ENCODE results near the gene B4GALT6.

Gene B4GALT6

GRCh38 chr18:31688606-31689005 lies 4.2 kb upstream of the B4GALT6 start:
- Histone ChIP-seq H3K27me3 (ENCODE audit: insufficient read depth, low read length) (no peaks in the 10 kb centered on the region), H3K9ac (ENCODE audit: low read length) (no peak overlapping the region), H2AFZ (ENCODE audit: insufficient read depth, low read length, poor library complexity) (no peak overlapping the region), H3K79me2 (ENCODE audit: control insufficient read depth, insufficient read depth, low read length, poor library complexity) (peaks cover 5% of the 10 kb centered on the region), H2AK5ac (ENCODE audit: low read length) (no peak overlapping the region), H3K18ac (ENCODE audit: low read length) (no peak overlapping the region), H3K27ac (ENCODE audit: low read depth, low read length) (no peak overlapping the region), H4K91ac (ENCODE audit: low read depth, low read length) (no peak overlapping the region), H3K4me2 (ENCODE audit: low read length) (no peak overlapping the region), H3K79me1 (ENCODE audit: low read length) (peaks cover 9% of the 10 kb centered on the region), H3K23ac (ENCODE audit: low read length) (no peak overlapping the region), H3K4me1 (ENCODE audit: control insufficient read depth in 1 of 2, insufficient read depth in 2 of 2, low read length in 2 of 2) (peaks cover 0 to 12% of the 10 kb centered on the region in 2 experiments), H3K4me3 (ENCODE audit: low read depth, low read length) (no peak overlapping the region), H2BK5ac (ENCODE audit: low read depth, low read length, poor library complexity) (no peak overlapping the region), H4K8ac (ENCODE audit: low read depth, low read length) (no peak overlapping the region), H4K12ac (ENCODE audit: low read depth, low read length) (no peak overlapping the region), H3K4ac (ENCODE audit: low read depth, low read length) (no peak overlapping the region), H3K36me3 (ENCODE audit: control insufficient read depth in 1 of 2, insufficient read depth in 2 of 2, low read length in 2 of 2) (no peaks in the 10 kb centered on the region), H2BK12ac (ENCODE audit: low read length) (no peak overlapping the region), H3K14ac (ENCODE audit: low read length) (no peak overlapping the region), H2BK120ac (ENCODE audit: insufficient read depth, low read length, poor library complexity) (no peak overlapping the region), H3K9me3 (ENCODE audit: insufficient read depth, low read depth, low read length) (no peaks in the 10 kb centered on the region)
- no CpG with 5 or more reads among the region's 2 CpGs for WGBS (ENCODE audit: extremely low coverage, insufficient coverage, insufficient read length)
- DNase-seq: peak; percentile 28 to 71

- no CpG with 5 or more reads among the region's 6 CpGs for WGBS (ENCODE audit: extremely low coverage, insufficient coverage, insufficient read length)
- H3K27ac ChIP-seq (ENCODE audit: low read depth, low read length): no peak overlapping the region
- H3K4me3 ChIP-seq (ENCODE audit: low read depth, low read length): no peak overlapping the region
Measured at GRCh38 chr18:31686986-31687928, 2.9 kb upstream of the B4GALT6 start.

GRCh38 chr18:31686572-31686971 lies 2.2 kb upstream of the B4GALT6 start:
- Histone ChIP-seq H2AFZ (ENCODE audit: insufficient read depth, low read length, poor library complexity) (no peak overlapping the region), H4K91ac (ENCODE audit: low read depth, low read length) (no peak overlapping the region)

More at GRCh38 chr18:31686986-31687928, 2.9 kb upstream of the B4GALT6 start:
- peaks cover 9% of the 10 kb centered on the region for H3K79me1 ChIP-seq (ENCODE audit: low read length)
- no peak overlapping the region for H2AK5ac ChIP-seq (ENCODE audit: low read length)
- no peak overlapping the region for H3K18ac ChIP-seq (ENCODE audit: low read length)
- no peaks in the 10 kb centered on the region for H3K27me3 ChIP-seq (ENCODE audit: insufficient read depth, low read length)
- H3K14ac ChIP-seq (ENCODE audit: low read length): no peak overlapping the region
- H2BK12ac ChIP-seq (ENCODE audit: low read length): no peak overlapping the region
- no peak overlapping the region for H3K23ac ChIP-seq (ENCODE audit: low read length)
- no peak overlapping the region for H4K8ac ChIP-seq (ENCODE audit: low read depth, low read length)
- no peak for DNase-seq
- no peaks in the 10 kb centered on the region for H3K36me3 ChIP-seq (ENCODE audit: control insufficient read depth in 1 of 2, insufficient read depth in 2 of 2, low read length in 2 of 2)
- H4K12ac ChIP-seq (ENCODE audit: low read depth, low read length): no peak overlapping the region
- peaks cover 0 to 12% of the 10 kb centered on the region in 2 experiments for H3K4me1 ChIP-seq (ENCODE audit: control insufficient read depth in 1 of 2, insufficient read depth in 2 of 2, low read length in 2 of 2)
- H3K4ac ChIP-seq (ENCODE audit: low read depth, low read length): no peak overlapping the region
- H4K91ac ChIP-seq (ENCODE audit: low read depth, low read length): no peak overlapping the region
- peaks cover 5% of the 10 kb centered on the region for H3K79me2 ChIP-seq (ENCODE audit: control insufficient read depth, insufficient read depth, low read length, poor library complexity)
- no peak overlapping the region for H2AFZ ChIP-seq (ENCODE audit: insufficient read depth, low read length, poor library complexity)
- H3K9ac ChIP-seq (ENCODE audit: low read length): no peak overlapping the region
- no peak overlapping the region for H2BK5ac ChIP-seq (ENCODE audit: low read depth, low read length, poor library complexity)
- H2BK120ac ChIP-seq (ENCODE audit: insufficient read depth, low read length, poor library complexity): no peak overlapping the region
- H3K4me2 ChIP-seq (ENCODE audit: low read length): no peak overlapping the region
- no peaks in the 10 kb centered on the region for H3K9me3 ChIP-seq (ENCODE audit: insufficient read depth, low read depth, low read length)

GRCh38 chr18:31685097-31686082 lies 1.0 kb upstream of the B4GALT6 start:
- Histone ChIP-seq H2BK5ac (ENCODE audit: low read depth, low read length, poor library complexity) (peak overlapping the region; percentile 58), H3K79me2 (ENCODE audit: control insufficient read depth, insufficient read depth, low read length, poor library complexity) (peaks cover 5% of the 10 kb centered on the region), H2AFZ (ENCODE audit: insufficient read depth, low read length, poor library complexity) (peak overlapping the region; percentile 66), H3K36me3 (ENCODE audit: control insufficient read depth in 1 of 2, insufficient read depth in 2 of 2, low read length in 2 of 2) (no peaks in the 10 kb centered on the region), H3K79me1 (ENCODE audit: low read length) (peaks cover 9% of the 10 kb centered on the region), H4K12ac (ENCODE audit: low read depth, low read length) (peak overlapping the region; percentile 77), H3K18ac (ENCODE audit: low read length) (peak overlapping the region; percentile 79), H3K23ac (ENCODE audit: low read length) (no peak overlapping the region), H3K4ac (ENCODE audit: low read depth, low read length) (peak overlapping the region; percentile 60), H2BK12ac (ENCODE audit: low read length) (no peak overlapping the region), H3K9ac (ENCODE audit: low read length) (peak overlapping the region; percentile 94), H3K9me3 (ENCODE audit: insufficient read depth, low read depth, low read length) (no peaks in the 10 kb centered on the region), H3K4me3 (ENCODE audit: low read depth, low read length) (peak overlapping the region; percentile 80), H3K27me3 (ENCODE audit: insufficient read depth, low read length) (no peaks in the 10 kb centered on the region), H4K8ac (ENCODE audit: low read depth, low read length) (peak overlapping the region; percentile 73), H4K91ac (ENCODE audit: low read depth, low read length) (peak overlapping the region; percentile 62), H3K27ac (ENCODE audit: low read depth, low read length) (peak overlapping the region; percentile 91), H3K4me2 (ENCODE audit: low read length) (peak overlapping the region; percentile 94), H3K14ac (ENCODE audit: low read length) (peak overlapping the region; percentile 52), H2BK120ac (ENCODE audit: insufficient read depth, low read length, poor library complexity) (peak overlapping the region; percentile 71), H2AK5ac (ENCODE audit: low read length) (peak overlapping the region; percentile 82), H3K4me1 (ENCODE audit: control insufficient read depth in 1 of 2, insufficient read depth in 2 of 2, low read length in 2 of 2) (peaks cover 0 to 16% of the 10 kb centered on the region in 2 experiments)
- peak; percentile 40 to 71 for DNase-seq
- WGBS (ENCODE audit: extremely low coverage, insufficient coverage, insufficient read length): no CpG with 5 or more reads among the region's 115 CpGs

More at GRCh38 chr18:31686572-31686971, 2.2 kb upstream of the B4GALT6 start:
- no peak overlapping the region for H3K14ac ChIP-seq (ENCODE audit: low read length)
- H3K4me1 ChIP-seq (ENCODE audit: control insufficient read depth in 1 of 2, insufficient read depth in 2 of 2, low read length in 2 of 2): peaks cover 0 to 12% of the 10 kb centered on the region in 2 experiments
- no peaks in the 10 kb centered on the region for H3K9me3 ChIP-seq (ENCODE audit: insufficient read depth, low read depth, low read length)
- H3K79me2 ChIP-seq (ENCODE audit: control insufficient read depth, insufficient read depth, low read length, poor library complexity): peaks cover 5% of the 10 kb centered on the region
- no peaks in the 10 kb centered on the region for H3K27me3 ChIP-seq (ENCODE audit: insufficient read depth, low read length)
- H3K18ac ChIP-seq (ENCODE audit: low read length): no peak overlapping the region
- H2BK120ac ChIP-seq (ENCODE audit: insufficient read depth, low read length, poor library complexity): no peak overlapping the region
- H3K9ac ChIP-seq (ENCODE audit: low read length): no peak overlapping the region
- H2AK5ac ChIP-seq (ENCODE audit: low read length): no peak overlapping the region
- H3K4ac ChIP-seq (ENCODE audit: low read depth, low read length): no peak overlapping the region
- no peak overlapping the region for H3K4me3 ChIP-seq (ENCODE audit: low read depth, low read length)
- H3K27ac ChIP-seq (ENCODE audit: low read depth, low read length): no peak overlapping the region
- H4K8ac ChIP-seq (ENCODE audit: low read depth, low read length): no peak overlapping the region
- H2BK12ac ChIP-seq (ENCODE audit: low read length): no peak overlapping the region
- H3K23ac ChIP-seq (ENCODE audit: low read length): no peak overlapping the region
- DNase-seq: no peak
- no peak overlapping the region for H3K4me2 ChIP-seq (ENCODE audit: low read length)
- H2BK5ac ChIP-seq (ENCODE audit: low read depth, low read length, poor library complexity): no peak overlapping the region
- H4K12ac ChIP-seq (ENCODE audit: low read depth, low read length): no peak overlapping the region
- no peaks in the 10 kb centered on the region for H3K36me3 ChIP-seq (ENCODE audit: control insufficient read depth in 1 of 2, insufficient read depth in 2 of 2, low read length in 2 of 2)
- H3K79me1 ChIP-seq (ENCODE audit: low read length): peaks cover 9% of the 10 kb centered on the region

Measured in trophoblast cell (in vitro differentiated cells and primary cell).